HG03460 (cell line): ENCODE data around the gene ZACN.

ENCODE experiments used
- ATAC-seq: cut with Tn5 transposase; IDR thresholded peaks from one replicate; pipeline ENCODE4 v1.9.1; 2021; ENCODE audit not compliant: unreplicated experiment

The ZACN gene

DNA sequence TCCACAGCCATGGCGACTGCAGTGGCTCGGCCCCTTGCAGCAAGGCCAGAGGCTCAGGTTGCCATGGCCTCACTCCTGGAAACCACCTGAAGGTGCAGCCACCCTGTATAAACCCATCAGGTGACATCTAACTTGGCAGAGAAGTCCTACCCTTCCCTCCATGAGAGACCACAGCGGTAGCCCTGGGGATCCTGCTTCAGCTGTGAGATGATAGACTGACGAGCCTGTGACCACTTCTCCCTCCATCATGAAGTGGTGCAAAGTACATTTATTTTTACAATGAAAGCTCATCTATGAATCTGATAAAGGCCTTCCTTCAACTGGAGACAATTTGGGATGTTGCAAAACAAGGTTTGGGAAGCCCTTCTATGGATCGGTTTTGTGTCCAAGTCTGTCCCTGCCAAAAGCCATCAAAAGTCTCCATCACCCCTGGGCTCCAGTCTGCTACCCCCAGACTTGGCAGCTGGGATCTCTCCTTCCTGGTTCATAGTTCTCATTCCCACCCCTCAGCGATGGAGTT is 1.8 kb downstream of the ZACN start:
- no peak for ATAC-seq

DNA sequence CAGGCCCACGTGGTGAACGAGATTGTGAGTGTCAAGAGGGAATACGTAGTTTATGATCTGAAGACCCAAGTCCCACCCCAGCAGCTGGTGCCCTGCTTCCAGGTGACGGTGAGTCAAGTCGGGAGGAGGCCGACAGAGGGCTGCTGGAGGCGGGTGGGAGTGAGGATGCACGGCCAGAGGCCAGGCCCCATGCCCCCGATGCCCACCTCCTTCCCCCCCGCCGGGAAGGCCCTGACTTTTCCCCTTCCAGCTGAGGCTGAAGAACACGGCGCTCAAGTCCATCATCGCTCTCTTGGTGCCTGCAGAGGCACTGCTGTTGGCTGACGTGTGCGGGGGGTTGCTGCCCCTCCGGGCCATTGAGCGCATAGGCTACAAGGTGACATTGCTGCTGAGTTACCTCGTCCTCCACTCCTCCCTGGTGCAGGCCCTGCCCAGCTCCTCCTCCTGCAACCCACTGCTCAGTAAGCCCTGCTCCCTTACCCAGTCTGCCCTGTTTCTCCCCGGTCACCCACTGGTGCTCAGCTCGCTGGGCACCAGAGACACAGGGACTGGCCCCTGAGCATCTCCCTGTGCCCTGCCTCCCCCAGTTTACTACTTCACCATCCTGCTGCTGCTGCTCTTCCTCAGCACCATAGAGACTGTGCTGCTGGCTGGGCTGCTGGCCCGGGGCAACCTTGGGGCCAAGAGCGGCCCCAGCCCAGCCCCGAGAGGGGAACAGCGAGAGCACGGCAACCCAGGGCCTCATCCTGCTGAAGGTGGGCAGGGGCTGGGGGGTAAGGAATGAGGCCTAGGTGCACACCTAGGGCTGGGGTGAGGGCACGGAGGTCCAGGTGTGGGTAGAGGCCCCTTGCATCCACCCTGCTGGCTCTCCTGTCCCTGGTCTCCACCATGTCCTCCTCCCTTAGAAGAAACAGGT is 2.6 kb downstream of the ZACN start:
- ATAC-seq, result no peak

DNA sequence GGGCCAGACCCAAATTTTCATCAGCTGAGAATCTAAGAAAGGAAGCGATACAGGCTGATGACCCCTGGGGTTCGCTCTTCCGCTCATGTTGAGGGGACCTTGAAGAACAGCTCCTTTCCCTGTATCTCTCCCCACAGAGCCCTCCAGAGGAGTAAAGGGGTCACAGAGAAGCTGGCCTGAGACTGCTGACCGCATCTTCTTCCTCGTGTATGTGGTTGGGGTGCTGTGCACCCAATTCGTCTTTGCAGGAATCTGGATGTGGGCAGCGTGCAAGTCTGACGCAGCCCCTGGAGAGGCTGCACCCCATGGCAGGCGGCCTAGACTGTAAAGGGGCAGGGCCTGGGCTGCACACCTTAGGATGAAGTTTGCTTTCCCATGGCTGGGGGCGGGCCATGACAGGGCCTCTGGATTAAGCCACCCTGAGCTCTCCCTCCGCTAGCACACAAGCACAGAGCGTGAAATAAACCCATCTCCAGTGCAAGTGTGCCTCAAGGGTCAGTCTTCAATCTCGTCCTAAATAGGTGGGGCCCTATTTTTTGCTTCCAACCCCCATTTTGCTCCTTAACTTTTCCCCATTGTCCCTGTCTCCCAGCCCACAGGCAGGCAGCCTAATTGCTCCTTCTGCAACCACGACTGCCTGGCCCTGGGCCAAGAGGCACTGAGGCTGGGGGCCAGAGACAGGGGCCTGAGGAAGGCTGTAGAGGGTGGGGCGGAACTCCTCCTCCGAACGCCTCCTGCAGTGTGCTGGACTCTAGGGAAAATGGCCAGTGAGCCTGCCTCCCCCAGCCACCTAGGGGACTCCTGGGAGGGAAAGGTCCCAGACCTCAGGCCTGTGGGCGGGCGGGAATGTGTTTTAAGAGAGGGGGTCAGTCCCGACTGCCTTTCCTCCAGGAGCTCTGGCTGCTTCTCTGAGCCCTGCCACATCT is 3.6 kb downstream of the ZACN start:
- ATAC-seq, result no peak

DNA sequence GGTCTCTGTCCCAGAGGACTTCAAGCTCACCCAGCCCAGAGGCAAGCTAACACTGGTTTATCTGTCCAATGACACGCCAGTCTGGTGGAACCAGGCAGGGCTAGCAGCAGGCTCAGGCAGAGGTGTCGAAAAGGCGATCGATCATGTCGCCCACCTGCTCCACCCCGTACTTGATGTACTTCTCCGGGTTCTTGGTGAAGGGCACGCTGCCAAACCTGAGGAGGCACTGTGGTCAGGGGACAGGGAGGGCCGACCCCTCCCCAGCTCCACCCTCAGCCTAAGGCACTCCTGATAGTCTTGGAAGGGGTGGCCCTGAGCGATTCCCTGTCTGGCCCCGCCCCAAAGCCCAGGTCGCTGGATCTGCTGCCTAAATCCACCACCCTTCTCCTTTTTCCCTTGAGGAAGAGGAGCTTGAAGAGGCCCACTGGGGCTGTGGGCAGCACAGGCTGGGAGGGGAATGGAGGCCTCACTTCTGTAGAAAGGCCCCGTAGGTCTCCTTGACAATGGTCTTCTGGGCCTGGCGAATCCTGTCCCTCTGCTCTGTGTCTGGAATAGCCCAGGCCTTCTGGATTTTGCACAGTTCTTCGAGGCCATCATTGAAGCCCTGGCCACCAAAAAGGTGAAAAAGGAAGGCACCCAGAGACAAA is 4.7 kb downstream of the ZACN start:
- ATAC-seq, result no peak

DNA sequence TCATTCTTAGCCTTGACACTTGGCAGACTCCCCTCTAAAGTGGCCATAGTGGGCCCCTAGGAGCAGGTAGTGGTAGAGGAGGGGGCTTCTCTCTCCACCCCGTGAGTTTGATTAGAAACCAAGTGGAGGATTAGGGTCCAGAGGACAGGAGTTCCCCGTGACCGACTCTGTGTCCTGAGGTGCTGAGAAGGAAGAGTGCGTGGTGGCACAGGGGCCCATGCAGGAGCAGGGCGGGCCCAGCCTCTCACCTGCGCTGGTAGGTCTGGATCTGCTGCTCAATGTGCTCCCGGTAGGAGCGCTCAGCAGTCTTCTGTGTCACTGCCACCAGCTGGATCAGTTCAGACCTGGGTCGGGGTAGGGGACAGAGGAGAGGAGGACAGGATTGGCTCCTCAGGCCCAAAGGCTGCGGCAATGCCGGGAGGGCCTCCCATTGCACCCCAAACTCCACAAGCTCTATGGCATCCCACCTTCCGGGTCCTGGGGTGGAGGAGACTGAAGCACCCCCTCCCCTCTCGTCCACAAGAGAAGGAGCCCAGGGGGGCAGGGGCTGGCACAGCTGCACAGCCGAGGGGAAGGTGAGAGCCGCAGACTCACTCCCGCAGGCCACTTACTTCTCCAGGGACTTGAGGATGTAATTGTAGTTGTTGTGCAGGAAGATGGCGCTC is 6.2 kb downstream of the ZACN start:
- ATAC-seq, result no peak

DNA sequence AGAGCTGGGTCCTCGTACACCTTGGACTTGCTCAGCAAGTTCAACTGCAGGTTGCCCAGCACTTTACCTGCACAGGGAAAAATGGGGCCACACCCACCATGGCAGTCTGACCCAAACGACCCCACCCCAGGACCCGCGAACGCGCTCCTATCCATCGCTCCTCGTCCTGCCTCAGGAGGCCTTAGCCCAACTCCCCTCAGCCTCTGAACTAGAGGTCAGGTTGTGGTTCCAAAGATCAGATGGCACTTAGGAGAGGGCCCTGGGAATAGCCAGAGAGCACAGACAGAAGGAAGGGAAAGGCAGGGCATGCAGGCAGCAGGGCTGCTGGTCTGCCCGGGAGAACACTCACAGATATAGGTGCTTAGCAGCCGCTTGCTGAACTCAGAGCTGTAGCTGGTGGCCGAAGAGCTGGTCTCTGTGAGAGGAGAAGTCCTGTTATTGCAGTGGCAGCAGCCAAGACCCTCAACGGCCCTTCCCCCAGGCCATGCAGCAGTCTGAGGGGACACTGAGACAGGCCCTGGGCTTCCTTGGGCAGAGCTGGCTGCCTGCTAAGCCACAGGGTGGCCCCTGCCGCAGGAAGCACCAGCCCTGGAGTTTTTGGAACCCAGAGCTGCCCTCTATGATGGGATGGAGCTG is 6.9 kb downstream of the ZACN start:
- ATAC-seq, result no peak

DNA sequence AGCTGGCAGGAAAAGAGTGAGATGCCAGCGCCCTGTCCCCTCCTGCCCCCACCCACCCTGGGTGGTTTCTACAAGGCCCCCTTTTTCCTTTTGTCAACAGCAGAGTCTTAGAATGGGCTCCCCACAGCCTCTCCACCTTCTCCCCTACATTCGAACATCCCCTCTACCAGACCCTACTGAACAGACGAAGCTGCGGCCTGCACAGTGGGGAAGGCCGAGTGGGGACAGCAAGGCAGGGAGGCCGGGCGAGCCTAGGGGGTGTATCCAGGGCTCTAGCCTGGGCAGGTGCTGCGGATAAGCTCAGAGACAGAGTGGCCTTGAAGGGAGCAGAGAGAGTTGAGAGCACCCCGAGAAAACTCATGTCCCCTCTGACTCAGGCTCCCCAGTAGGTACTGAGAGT is 7.4 kb downstream of the ZACN start:
- no peak for ATAC-seq

DNA sequence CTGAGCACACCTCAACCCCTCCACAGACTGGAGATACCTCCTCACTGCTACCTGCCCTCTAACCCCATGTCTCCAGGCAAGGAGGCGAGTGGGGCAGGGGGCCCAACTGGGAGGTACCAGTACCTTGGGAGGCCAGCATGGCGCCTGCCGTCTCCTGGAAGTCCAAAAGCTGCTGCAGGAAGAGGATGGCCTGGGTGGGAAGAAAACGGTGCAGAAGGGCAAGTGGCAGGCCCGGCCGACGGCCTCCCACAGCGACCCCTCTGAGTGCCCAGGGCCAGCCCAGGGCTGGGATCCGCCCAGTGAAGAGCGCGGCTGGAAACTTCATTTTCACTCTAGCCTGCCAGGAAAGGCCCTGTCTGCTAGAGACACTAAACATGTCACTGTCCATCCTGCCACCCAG is 8.5 kb downstream of the ZACN start:
- no peak for ATAC-seq

DNA sequence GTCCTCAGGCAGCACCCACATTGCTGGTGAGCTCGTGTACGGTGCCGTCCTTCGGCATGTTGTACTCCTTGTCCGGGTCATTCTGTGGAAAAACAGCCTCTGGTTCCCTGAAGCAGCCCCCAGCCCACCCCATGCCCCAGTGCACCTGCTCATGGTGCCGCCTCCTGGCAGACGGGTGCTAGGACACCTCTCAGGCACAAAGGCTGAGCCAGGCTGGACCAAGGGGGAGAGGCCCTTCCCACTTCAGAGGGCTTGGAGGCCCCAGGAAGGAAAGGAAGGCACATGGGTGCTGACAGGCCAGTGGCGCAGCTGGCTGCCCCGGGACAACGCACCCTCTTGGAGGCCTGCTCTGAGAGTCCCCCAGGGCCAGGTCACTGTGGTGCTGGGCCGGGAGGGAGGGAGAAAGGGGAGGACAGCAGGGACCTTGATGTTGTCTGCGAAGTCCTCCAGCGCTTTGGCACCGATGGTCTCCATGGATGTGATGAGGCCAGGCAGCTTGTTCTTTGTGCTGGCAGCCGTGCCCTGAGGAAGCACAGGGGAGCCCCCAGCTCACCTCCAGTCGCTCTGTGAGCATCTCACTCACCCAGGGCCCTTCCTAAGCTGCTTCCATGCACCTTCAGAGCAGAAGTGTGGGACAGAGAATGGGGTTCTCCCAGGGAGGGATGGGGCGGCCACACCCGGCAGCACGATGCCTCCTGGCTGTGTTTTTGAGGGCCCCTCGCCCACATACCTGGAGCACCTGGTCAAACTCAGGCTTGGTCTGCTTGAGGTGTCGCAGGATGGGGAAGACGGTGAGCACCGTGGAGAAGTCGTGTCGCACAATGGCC is 9.3 kb downstream of the ZACN start:
- no peak for ATAC-seq

DNA sequence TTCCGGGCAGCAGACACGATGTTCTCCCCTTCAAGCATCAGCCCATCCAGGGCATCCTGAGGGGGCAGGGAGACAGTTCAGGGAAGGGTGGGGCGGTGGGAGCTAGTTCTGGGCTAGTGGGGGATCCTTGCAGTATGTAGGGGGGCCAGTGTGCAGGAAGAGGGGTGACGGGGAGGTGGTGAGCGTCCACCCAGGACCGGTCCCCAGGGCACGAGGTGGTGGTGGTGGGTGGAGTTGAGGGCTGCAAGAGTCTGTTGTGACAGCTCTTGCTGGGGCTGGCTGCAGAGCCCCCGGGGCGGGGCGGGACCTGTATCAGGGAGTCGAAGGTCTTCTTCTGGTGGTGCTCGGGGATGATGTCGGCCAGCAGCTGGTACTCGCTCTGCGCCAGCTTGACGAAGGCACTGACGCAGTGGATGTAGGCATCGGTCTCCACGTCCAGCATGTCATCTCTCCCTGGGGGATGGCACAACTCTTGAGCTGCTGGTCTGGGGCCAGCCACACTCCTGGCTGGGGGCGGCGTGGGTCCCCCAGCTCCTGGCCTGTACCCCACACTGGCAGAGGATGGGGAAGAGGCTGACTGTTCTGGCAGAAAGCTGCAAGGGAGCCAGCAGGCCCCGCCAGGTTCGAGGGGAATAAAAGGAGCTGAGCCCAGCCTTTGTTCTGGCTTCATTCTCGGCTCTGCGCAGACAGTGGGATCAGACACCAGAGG is 10.0 kb downstream of the ZACN start:
- no peak for ATAC-seq

DNA sequence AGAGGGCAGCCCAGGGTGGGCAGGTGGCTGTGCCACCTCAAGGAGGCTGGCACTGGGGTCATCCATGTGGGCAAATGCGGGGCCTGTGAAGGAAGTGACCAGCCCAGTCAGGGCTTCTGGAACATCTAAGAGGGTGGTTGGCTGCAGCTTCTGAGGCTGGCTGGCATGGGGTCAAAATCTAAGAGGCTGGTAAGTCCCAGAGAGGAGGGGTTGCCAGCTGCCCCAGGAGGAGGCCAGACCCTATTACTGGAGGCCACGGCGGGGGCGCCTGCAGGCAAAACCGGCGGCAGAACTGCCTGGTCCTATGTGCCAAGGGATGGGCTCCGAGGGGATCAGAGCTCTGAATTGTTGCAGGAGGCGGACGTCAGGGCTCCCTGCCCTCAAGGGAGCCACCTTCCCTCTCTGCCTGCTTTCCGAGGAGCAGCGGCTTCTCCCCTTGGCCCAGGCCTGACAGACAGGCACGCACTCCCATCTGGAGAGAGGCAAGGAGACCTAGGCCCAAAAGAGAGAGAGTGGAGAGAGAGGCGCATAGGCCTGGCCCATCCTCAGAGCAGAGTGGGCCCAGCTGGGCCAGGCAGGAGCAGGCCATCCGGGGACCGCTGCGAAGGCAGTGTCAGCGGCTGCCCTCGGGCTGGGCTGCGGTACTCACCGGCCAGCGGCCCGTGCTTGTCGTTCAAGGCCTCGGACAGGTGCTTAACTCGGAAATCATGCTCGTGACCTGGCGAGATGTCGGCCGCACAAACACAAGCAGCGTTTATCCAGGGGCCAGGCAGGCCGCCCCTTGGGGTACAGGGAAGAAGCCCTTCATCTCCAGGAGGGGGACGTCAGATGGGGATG is 10.9 kb downstream of the ZACN start:
- no peak for ATAC-seq

DNA sequence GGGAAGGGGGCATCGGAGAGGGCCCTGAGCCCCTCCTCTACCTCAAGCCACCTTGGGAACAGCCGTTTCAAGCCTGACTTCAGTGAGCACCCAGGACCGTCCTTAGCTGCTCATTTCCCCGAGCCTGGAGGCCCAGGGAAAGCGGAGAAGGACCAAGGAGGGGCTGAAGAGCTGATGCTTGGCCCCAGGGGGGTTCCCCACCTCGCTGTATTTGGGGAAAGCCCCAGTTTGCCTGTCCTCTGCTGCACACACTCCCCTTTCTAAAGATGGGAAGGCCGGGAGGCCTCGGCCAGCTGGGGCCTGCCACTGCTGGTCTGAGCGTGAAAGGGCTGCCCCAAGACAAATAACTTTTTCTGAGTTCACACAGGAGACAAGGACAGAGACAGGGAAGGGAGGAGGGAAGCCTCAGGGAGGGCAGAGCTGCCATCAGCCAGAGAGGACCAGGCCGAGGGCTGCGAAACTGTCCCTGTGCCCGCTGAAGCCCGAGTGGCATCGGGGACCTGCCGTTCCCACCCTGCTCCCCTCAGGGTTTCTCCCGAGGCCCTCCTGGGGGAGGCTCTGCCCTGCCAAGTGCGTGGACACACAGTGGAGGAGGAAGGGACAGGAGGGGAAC is 11.6 kb downstream of the ZACN start:
- ATAC-seq, result no peak

DNA sequence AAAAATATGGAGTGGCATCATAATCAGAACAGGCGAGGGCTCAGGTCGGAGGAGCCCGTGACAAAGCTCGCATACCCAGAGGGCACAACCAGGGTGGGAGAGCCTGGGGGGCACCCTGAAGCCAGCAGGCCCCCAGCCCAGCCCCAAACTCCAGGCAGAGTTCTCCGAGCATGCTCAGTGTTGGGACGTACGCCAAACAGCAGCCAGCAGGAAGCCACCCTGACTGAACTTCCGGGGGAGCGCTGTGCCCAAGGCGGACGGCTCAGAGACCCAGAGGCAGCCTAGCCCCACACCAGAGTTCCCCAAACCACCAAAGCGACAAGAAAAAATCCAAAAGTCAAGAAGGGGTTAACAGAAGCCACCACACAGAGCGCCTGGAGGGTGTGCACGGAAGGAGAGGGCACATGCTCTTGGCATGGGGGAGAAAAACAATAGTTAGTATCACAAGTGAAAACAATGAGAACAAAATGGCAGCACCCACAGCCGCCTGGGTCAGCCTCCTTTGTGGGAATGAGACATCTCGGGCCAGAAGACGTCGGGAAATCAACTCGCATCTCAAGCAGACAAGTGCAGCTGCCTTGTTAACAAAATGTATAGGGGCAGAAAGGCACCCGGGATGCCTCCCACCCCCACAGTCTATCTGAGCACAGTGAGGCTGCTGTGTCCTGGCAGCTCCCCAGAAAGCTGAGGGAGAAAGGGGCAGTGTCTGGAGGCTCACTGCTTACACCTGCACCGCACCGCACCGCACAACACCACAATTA is 12.7 kb downstream of the ZACN start:
- ATAC-seq, result no peak

DNA sequence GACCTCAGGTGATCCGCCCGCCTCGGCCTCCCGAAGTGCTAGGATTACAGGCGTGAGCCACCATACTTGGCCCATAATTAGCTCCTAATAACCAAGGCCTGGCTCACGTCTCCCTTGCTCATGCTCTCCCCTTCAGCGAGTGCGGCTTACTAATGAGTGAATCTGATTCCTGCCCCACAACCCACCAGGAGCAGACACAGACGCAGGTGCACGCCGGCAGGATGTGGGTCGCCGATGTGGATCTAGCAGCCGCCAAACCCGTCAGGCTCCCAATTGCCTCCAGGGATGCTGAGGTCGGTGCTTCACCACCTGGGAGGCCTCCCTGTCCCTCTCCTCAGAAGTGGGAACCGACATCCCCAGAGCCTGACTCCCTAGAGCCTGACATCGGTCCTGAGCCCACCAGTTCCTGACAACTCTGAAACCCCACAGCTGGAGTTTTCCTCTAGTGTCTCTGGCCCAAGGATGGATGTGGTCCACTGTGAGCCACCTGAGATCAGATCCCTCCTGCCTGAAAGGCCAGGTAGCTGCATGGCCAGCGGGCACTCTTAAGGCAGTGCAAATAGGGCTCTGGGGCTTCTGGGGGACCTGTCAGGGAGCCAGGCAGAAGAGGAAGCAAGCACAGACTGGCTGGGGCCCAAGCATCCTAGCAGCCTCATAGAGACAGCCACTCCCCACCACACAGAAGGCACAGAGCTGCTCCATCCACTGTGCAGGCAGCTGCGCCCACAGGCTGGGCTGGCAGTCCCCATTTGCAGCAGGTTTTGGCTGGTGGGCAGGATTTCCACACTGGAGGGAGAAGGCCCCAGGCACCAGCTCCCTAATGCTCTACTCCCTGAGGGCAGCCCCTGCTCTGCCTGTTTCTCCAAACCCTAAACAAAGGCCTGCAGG is 13.8 kb downstream of the ZACN start:
- ATAC-seq, result no peak

DNA sequence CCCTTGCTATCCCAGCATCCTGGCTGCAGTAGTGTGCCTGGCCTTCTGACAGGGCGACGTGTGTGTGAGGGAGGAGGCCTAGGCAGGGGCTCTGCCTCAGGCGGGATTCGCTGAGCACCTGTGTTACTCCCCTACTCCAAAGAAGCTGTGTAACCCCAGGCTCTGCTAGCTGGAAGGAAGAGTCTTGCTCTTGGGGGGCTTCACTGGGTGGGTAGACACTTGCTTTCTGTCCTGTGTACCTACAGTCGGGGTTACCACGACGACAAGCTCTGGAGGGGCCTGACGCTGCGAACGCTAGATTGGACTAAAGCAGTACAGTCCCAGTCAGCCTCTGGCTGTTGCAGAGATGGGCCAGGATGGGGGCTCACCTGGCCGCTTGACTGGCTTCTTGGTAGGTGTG is 15.1 kb downstream of the ZACN start:
- no peak for ATAC-seq

DNA sequence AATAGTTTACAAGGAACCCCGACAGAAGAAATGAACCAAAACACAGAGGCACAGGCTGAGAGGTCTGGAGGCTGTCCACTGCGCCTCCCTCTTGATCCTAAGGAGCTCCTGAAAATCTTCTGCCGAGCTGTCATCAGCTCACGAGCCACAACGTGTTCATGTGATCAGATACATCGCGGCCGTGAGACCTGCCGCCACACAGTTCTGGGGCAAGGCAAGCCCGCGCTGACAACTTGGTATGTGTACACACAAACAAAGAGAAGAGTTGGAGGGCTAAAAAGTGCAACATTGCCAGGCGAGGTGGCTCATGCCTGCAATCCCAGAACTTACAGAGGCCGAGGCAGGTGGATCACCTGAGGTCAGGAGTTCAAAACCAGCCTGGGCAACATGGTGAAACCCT is 17.0 kb downstream of the ZACN start:
- ATAC-seq, result no peak
